GM12892 (cell line): Measurements from ENCODE around the gene SCAF8.

Experiments
- POLR2A ChIP-seq: IDR thresholded peaks from 2 replicates; pipeline ENCODE4 v1.6.1; 2011; ENCODE audit warnings: low read depth, low read length, control low read depth
- TAF1 ChIP-seq: IDR thresholded peaks from 2 replicates; pipeline ENCODE4 v1.6.1; 2011; ENCODE audit warnings: low read depth, mild to moderate bottlenecking, control low read depth, low read length, borderline replicate concordance

DNA sequence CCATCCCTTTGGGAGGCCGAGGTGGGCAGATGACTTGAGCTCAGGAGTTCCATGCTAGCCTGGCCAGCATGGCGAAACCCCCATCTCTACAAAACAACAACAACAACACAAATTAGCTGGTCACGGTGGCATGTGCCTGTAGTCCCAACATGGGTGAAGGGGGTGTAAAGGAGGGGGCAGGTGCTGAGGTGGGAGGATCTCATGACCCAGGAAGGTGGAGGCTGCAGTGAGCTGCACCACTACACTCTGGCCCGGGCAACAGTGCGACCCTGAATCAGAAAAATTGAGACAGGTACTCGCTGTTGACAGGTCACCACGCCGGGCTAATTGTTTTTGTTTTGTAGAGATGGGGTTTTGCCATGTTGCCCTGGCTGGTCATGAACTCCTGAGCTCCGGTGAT, 4.2 kb downstream of the SCAF8 start:
- TF ChIP-seq POLR2A, result no peak
- no peak for TF ChIP-seq TAF1
